Esophagus squamous epithelium (tissue), 5 donors: Measurements from ENCODE around the gene GSK3B. TPM values are rescaled to one million over a fixed set of nuclear protein-coding genes. Genes with fewer than 3 reads are reported as not detected.

Experiments used
- DNase-seq: peaks from one replicate; lab custom pipeline; 2025; lab: John Stamatoyannopoulos, UW
- H3K27ac ChIP-seq, 4 donors: fragments of 200-600 bp; sonication (generic); one replicate each; pipeline ENCODE4 v1.5.1; 2016 to 2019; ENCODE audit warnings: mild to moderate bottlenecking in 1 of 4
- H3K27me3 ChIP-seq, 4 donors: fragments of 200-600 bp; sonication (generic); 1 replicate in 3 of 4; 2 replicates in 1 of 4; pipeline versions ENCODE4 v1.5.1 to v1.6.0; 2017 to 2021; ENCODE audit warnings: antibody characterized with exemption in 1 of 4
- H3K36me3 ChIP-seq, 3 donors: fragments of 200-600 bp; sonication (generic); one replicate each; pipeline ENCODE4 v1.5.1; 2016 to 2019
- H3K4me1 ChIP-seq, 3 donors: fragments of 200-600 bp; sonication (generic); one replicate each; pipeline ENCODE4 v1.5.1; 2017 to 2019
- H3K4me3 ChIP-seq, 4 donors: fragments of 200-600 bp; sonication (generic); 1 replicate in 3 of 4; 2 replicates in 1 of 4; pipeline ENCODE4 v1.5.1; 2016 to 2019; ENCODE audit warnings: mild to moderate bottlenecking in 2 of 4, moderate library complexity in 1 of 4
- H3K9me3 ChIP-seq, 3 donors: fragments of 200-600 bp; sonication (generic); one replicate each; pipeline ENCODE4 v1.5.1; 2016 to 2019
- POLR2A ChIP-seq, 4 donors: fragments of 450-650 bp; IDR thresholded peaks; one replicate each; pipeline ENCODE4 v1.6.1; 2017; ENCODE audit warnings: antibody characterized with exemption in 4 of 4, mild to moderate bottlenecking in 4 of 4, moderate library complexity in 3 of 4
- WGBS, 2 donors: methylation state at CpG; one replicate each; pipeline ENCODE4 v1.1.5; 2018; 5-methylcytosine and 5-hydroxymethylcytosine counted together
- intact Hi-C: fragments of 100-400 bp; cut with DNase I; formaldehyde crosslinking; loops from one replicate; pipeline ENCODE4 v1.15.0; 2022
- total RNA-seq, 4 donors: library from RNA; depleted of rRNA; stranded (reverse); fragments of >200 nt; gene quantifications; one replicate each; pipeline ENCODE4 v1.1.0, GENCODE V29; 2016
- TF ChIP-seq, protein P1 (sequence below), 6 experiments: fragments of 450-650 bp in 4 of 6; fragments of 200-600 bp in 2 of 6; sonication (generic) in 2 of 6; IDR thresholded peaks; one replicate each; pipeline ENCODE4 v1.5.1; 2016 to 2019; ENCODE audit warnings: antibody characterized with exemption in 6 of 6, mild to moderate bottlenecking in 4 of 6, moderate library complexity in 4 of 6
- donor health status: DM: yes; HTN: yes; CAD: no.

GSK3B gene
- total RNA-seq, 4 donors from 2014 or later = 24.1 to 38.9 (median 34.5) TPM

- Histone ChIP-seq H3K27me3 (no peaks in the 10 kb centered on the region), H3K4me1 (no peaks in the 10 kb centered on the region), H3K4me3 (no peak overlapping the region), H3K9me3 (no peaks in the 10 kb centered on the region), H3K36me3 (peaks cover 0 to 44% (median 0%) of the 10 kb centered on the region in 3 donors), H3K27ac (no peak overlapping the region)
- TF ChIP-seq, protein P1, sequence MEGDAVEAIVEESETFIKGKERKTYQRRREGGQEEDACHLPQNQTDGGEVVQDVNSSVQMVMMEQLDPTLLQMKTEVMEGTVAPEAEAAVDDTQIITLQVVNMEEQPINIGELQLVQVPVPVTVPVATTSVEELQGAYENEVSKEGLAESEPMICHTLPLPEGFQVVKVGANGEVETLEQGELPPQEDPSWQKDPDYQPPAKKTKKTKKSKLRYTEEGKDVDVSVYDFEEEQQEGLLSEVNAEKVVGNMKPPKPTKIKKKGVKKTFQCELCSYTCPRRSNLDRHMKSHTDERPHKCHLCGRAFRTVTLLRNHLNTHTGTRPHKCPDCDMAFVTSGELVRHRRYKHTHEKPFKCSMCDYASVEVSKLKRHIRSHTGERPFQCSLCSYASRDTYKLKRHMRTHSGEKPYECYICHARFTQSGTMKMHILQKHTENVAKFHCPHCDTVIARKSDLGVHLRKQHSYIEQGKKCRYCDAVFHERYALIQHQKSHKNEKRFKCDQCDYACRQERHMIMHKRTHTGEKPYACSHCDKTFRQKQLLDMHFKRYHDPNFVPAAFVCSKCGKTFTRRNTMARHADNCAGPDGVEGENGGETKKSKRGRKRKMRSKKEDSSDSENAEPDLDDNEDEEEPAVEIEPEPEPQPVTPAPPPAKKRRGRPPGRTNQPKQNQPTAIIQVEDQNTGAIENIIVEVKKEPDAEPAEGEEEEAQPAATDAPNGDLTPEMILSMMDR (IDR thresholded peaks at IDR 0.05) = no peak
- intact Hi-C loops = no loop called here
- no peak for DNase-seq
- 89 to 97% methylated on average over 1 of the region's 1 CpG for WGBS, 2 donors
Measured at GRCh38 chr3:119901148-119901547, 193.1 kb downstream of the GSK3B start.

DNA sequence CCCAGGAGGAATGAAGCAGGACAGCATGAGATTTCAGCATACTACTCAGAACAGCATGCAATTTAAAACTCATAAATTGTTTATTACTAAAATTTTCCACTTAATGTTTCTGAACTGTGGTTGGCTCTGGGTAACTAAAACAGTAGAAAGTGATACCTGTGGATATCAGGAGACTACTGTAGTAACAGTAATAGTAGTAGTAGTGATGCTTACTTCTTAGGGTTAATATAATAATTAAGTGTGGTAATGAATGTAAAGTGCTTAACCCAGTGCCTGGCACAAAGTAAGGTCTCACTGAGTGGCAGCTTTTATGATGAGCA is 195.1 kb downstream of the GSK3B start:
- H3K4me1 ChIP-seq = no peaks in the 10 kb centered on the region
- no peaks in the 10 kb centered on the region for H3K27me3 ChIP-seq
- intact Hi-C loops = no loop called here
- TF ChIP-seq, protein P1 (IDR thresholded peaks at IDR 0.05) = no peak
- no peak for TF ChIP-seq POLR2A (IDR thresholded peaks at IDR 0.05)
- DNase-seq = no peak
- H3K9me3 ChIP-seq = no peaks in the 10 kb centered on the region
- H3K4me3 ChIP-seq = no peak overlapping the region
- no peak overlapping the region for H3K27ac ChIP-seq
- peaks cover 0 to 38% (median 0%) of the 10 kb centered on the region in 3 donors for H3K36me3 ChIP-seq

- Histone ChIP-seq H3K4me3 (no peak overlapping the region), H3K36me3 (peaks cover 0 to 33% (median 0%) of the 10 kb centered on the region in 3 donors), H3K9me3 (no peaks in the 10 kb centered on the region), H3K27ac (no peak overlapping the region), H3K27me3 (no peaks in the 10 kb centered on the region), H3K4me1 (no peaks in the 10 kb centered on the region)
- TF ChIP-seq, protein P1 (IDR thresholded peaks at IDR 0.05) = no peak
- TF ChIP-seq POLR2A (IDR thresholded peaks at IDR 0.05) = no peak
- DNase-seq = no peak
- 92 to 96% methylated on average over 6 of the region's 6 CpGs for WGBS, 2 donors
- intact Hi-C loops = no loop called here
Measured at GRCh38 chr3:119898478-119899191, 195.6 kb downstream of the GSK3B start.

GRCh38 chr3:119894195-119894594 is 200.1 kb downstream of the GSK3B start:
- H3K4me3 ChIP-seq = no peak overlapping the region
- H3K9me3 ChIP-seq = peaks cover 0 to 6% (median 4%) of the 10 kb centered on the region in 3 donors
- WGBS, 2 donors = 91 to 100% methylated on average over 2 of the region's 2 CpGs
- peaks cover 0 to 25% (median 0%) of the 10 kb centered on the region in 3 donors for H3K36me3 ChIP-seq
- no peak for DNase-seq
- intact Hi-C loops = loop anchor here (5.0 kb wide), 1 partner anchor 288 kb away; no protein-coding TSS in a partner anchor
- no peaks in the 10 kb centered on the region for H3K27me3 ChIP-seq
- peaks cover 0 to 6% (median 4%) of the 10 kb centered on the region in 3 donors for H3K4me1 ChIP-seq
- TF ChIP-seq, protein P1 (IDR thresholded peaks at IDR 0.05) = no peak
- TF ChIP-seq POLR2A (IDR thresholded peaks at IDR 0.05) = no peak
- H3K27ac ChIP-seq = no peak overlapping the region

DNA sequence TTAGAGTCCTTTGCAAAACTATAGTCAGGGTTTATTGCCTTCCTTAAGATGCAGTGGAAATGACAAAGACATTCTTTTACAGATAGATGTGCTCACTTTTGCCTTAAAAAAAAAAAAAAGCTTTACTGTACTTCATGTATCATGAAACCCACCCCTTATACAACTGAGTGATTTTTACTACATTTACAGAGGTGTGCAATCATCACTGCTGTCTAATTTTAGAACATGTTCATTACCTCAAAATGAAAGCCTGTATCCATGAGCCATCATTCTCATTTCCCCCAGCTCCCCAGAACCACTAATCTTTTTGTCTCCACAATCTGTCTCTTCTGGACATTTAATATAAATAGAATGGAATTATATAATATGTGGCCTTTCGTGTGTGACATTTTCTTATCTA is 200.5 kb downstream of the GSK3B start:
- no peak for TF ChIP-seq POLR2A (IDR thresholded peaks at IDR 0.05)
- TF ChIP-seq, protein P1 (IDR thresholded peaks at IDR 0.05) = no peak
- no peak for DNase-seq
- WGBS, 2 donors = 68 to 85% methylated on average over 1 of the region's 1 CpG
- intact Hi-C loops = loop anchor here (5.0 kb wide), 1 partner anchor 289 kb away; no protein-coding TSS in a partner anchor
- Histone ChIP-seq H3K4me1 (peaks cover 0 to 6% (median 4%) of the 10 kb centered on the region in 3 donors), H3K27me3 (no peaks in the 10 kb centered on the region), H3K27ac (no peak overlapping the region), H3K9me3 (peaks cover 0 to 9% (median 4%) of the 10 kb centered on the region in 3 donors), H3K4me3 (no peak overlapping the region), H3K36me3 (peaks cover 0 to 25% (median 0%) of the 10 kb centered on the region in 3 donors)
